HG03103 (cell line): ENCODE measurements around the gene ARHGEF35.
A peak's percentile ranks its signal among the peaks of the same experiment; 100 is the strongest.
"Not testable (repeated sequence)": the region's sequence is repeated elsewhere in the genome, so short reads cannot be mapped to it uniquely, and the experiment has no call there.

Experiments
- ATAC-seq: cut with Tn5 transposase; IDR thresholded peaks from one replicate; pipeline ENCODE4 v1.9.1; 2021; ENCODE audit warnings: low read depth; ENCODE audit not compliant: unreplicated experiment

The ARHGEF35 gene

DNA sequence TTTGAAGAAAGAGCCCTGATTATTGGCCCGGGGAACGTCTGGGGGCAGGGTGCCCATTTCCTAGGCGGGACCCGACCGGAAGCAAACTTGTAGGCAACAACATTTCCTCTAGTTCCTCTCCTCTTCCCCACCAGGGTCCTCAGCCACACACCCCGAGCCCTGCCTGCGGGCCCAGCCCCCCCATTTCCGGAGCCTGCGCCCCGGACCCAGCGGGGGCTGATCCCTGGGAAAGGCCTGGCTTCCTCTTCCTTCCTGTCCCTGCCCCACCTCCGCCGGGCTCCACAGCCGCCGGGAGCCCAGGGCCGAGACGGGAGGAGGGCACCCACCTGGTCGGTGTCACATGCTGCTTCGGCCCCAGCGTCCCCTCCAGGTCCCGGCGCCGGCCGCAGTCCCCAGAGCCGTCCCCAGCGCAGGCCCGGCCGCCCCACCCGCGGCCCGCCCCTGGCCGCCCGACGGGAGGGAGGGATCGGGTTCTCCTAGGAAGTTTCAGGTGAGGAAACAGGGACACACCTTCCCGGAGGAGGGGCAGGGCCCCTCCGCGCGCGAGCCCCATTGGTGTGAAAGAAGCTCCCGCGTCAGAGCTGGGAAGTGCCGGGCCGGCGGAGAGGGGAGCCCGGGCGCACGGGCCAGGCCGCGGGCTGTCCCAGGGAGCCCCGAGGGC lies at the start of gene ARHGEF35:
ARHGEF35 (minus strand) TSS at position 622 of the 661 bp plus-strand sequence. CDS start 7,450 bp downstream, outside the sequence.
- ATAC-seq, result peak; percentile 59

DNA sequence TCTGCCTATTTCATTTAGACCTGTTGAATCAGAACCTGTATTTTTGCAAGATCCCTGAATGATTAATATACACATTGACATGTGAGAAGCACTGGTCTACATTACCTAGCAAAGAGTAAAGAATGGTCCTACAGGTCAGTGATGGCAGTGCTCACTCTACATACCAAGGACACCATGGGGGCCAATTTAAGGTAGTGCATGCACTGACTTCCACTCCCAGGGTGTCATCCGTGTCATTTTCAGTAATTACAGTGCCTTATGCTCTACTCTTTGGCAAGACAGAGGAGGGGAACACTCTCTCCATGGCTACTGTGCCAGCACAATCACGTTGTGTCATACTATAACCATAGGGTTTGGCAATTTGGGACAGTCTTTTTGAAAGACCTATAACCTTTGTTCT lies 49.7 kb upstream of the ARHGEF35 start:
- ATAC-seq, result not testable (repeated sequence)

GRCh38 chr7:144239365-144239764 lies 43.7 kb upstream of the ARHGEF35 start, which contains the start of gene OR2A42:
OR2A42 (minus strand) TSS chr7:144239605; CDS start chr7:144232843, 6,762 bp downstream.
- not testable (repeated sequence) for ATAC-seq

DNA sequence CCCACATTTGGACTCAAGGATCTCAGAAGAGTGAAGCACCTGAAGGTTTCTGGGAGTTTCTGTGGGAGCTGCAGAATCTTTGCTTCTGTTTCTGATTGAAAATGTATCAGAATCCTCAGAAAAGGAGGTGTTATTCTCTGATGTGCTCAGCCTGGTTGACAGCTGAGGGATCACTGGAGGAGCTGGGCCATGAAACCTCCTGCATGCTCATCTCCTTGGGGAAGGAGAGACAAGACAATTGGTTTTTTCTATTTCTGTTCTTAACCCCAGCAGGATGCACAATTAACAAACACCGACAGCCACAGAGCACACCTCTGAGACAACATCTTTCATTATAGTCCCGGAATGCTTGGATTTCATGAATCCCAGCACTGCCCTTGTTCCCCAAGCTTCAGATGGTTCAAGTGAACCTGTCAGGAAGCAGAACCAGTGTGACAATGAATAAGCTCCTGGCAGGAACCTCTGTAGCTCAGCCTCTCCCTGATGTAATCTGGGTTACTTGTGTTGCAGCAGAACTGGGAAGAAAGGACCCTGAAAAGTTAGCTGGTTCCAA lies 43.0 kb upstream of the ARHGEF35 start:
- not testable (repeated sequence) for ATAC-seq

DNA sequence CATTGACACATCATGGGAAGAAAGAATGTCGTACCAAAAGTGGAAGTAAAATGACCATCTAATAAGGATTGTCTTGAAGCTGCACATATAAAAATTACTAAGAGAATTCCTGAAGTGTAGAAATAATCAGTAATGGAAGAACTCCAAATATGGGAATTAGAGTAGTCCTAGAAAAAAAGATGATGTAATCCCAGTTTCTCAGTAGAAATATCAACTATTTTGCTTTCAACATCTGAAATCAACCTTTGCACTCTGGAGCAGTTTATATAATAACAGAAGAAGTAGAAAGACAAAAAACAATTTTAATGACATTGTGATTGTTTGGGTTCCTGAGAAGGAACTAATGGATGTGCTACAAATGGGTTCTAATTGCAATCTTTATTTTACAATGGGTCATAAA lies 37.4 kb upstream of the ARHGEF35 start:
- not testable (repeated sequence) for ATAC-seq

- ATAC-seq, result not testable (repeated sequence)
Measured at GRCh38 chr7:144231027-144231426, 35.4 kb upstream of the ARHGEF35 start.

GRCh38 chr7:144228810-144229209 lies 33.2 kb upstream of the ARHGEF35 start:
- not testable (repeated sequence) for ATAC-seq

- not testable (repeated sequence) for ATAC-seq
Measured at GRCh38 chr7:144226866-144227265, 31.2 kb upstream of the ARHGEF35 start.

DNA sequence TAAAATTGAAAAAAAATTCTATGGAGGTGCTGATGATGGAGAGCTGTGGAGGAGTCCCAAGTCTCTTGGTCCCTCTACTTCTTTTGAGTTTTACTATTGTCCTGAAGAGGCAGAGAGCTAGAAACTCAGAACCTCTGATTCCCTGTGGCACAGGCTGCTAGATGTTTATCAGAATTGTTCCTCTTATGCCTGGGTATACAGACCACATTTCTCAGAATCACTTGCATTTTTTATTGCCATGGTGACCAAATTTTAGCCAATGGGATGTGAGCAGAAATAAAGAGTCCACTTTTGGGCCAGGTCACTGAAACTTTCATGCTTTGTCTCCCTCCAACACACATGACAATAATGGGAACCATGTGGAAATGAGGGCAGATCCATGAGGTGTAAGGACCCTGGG lies 28.0 kb upstream of the ARHGEF35 start:
- not testable (repeated sequence) for ATAC-seq

- ATAC-seq, result not testable (repeated sequence)
Measured at GRCh38 chr7:144220531-144220930, 24.9 kb upstream of the ARHGEF35 start.

GRCh38 chr7:144219149-144219548 lies 23.5 kb upstream of the ARHGEF35 start:
- ATAC-seq, result not testable (repeated sequence)

DNA sequence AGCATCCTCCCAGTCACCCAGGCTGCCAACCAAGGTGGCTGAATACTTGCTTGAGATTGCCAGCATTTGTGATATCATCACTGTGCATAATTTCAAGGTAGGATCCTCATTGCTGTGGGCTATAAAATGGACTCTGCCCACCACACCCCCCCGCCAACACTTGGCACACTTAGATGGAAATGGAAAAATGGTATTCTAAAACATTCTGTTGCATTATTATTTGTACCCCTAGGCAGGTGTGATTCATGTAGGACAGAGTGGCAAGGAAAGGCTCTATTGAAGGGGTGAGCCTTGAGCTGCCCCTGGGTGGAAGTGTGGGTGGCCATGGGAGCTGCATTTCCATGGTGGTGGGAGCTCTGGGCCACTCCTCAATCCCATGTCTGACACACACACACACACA lies 22.9 kb upstream of the ARHGEF35 start:
- ATAC-seq, result not testable (repeated sequence)

GRCh38 chr7:144217200-144217599 lies 21.6 kb upstream of the ARHGEF35 start:
- ATAC-seq, result not testable (repeated sequence)

- ATAC-seq, result not testable (repeated sequence)
Measured at GRCh38 chr7:144205306-144205705, 9.7 kb upstream of the ARHGEF35 start.

GRCh38 chr7:144203086-144203485 lies 7.5 kb upstream of the ARHGEF35 start:
- not testable (repeated sequence) for ATAC-seq

GRCh38 chr7:144201978-144202377 lies 6.3 kb upstream of the ARHGEF35 start:
- ATAC-seq, result peak; percentile 37

- not testable (repeated sequence) for ATAC-seq
Measured at GRCh38 chr7:144198934-144199333, 3.3 kb upstream of the ARHGEF35 start.

DNA sequence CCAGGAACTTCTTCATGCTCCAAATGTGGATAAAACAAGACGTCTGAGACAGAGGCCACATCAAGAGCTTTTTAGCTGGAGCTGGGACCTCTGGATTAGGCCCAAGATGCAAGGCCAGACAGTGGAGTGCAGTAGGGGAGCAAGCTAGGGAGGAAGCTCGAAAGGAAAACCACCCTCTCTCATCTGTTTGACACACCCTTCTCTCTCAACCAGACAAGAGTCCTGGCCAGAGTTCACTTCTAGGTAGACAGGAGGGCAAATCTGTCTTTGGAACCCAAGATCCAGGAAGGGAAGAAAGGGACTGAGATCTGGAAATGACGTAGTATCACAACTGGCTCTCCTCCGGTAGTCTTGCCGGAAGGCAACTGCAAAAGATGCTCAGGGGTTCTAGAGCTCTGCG lies 1.2 kb downstream of the ARHGEF35 start:
- ATAC-seq, result not testable (repeated sequence)

DNA sequence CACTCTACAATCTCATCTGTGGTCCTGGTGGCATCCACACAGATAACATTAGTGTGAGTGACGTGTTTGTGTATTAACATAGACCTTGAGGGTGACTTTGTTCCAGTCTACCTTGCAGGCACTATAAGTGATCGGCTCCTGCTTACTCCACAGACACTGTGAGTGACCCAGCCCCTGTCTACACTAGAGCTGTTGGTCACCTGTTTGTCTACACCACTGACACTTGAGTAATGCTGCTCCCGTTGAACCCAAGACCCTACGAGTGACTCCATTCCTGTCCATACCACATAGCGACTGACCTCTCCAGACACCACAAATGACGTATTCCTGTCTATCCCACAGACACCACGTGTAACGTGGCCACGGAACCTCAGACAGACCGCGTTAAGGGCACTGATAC lies 1.9 kb downstream of the ARHGEF35 start:
- not testable (repeated sequence) for ATAC-seq

DNA sequence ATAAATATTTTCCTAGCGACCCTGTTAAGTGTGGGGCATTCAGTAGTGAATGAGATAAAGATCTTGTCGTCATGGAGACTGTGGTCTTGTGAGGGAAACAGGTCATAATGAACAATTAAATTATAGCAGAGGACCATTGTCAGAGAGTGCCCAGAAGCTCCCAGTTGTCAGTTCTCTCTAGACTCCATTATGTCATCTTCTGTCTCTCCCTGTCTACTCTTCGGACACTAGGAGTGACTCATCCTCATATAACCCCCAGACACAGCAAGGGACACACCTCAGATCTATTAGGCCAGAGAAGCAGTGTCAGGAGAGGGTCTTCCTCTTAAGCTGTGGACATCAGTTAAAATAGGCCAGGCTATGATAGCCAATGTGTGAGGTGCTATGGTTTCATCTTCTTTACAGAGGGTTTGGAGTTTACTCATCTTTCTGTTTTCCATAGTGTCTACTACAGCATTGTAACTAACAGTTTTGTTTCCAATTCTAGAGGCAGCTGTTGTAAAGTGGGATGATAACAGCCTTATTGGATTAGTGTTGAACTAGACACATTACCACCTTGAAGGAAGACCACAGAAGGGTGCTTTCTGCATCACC lies 7.0 kb downstream of the ARHGEF35 start:
- not testable (repeated sequence) for ATAC-seq

DNA sequence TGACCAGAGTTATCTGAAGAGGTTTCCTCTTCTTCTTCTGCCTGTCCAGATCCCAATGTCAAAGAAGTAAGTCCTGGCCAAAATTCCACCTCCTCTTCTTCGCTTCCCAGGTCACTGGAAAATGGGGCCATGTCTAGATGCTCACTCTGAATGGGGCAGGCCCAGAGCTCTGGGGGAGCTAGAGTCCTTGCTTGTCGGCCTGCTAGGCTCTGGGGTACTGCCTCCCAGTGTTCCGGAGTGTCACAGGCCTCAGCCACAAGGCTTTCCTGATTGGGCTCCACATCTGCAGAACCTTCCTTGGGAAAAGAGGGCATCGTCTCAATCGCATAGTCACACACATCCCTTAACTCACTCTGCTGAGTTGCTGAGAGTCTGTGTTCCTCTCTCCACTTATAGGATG lies 7.8 kb downstream of the ARHGEF35 start:
- not testable (repeated sequence) for ATAC-seq

- ATAC-seq, result not testable (repeated sequence)
Measured at GRCh38 chr7:144183166-144183565, 12.5 kb downstream of the ARHGEF35 start, which contains the start of gene CTAGE4. CTAGE4 (plus strand) TSS chr7:144183466; CDS start chr7:144183504, 38 bp downstream.
